Measurements from ENCODE around the gene MYRFL. TPM values are rescaled to one million over a fixed set of nuclear protein-coding genes. Genes with fewer than 3 reads are reported as not detected.
"Not testable (repeated sequence)": the region's sequence is repeated elsewhere in the genome, so short reads cannot be mapped to it uniquely, and the experiment has no call there.

Gene MYRFL
- total and polyA plus RNA-seq, 11 donors: 0.13 to 0.96 (median 0.44) TPM; not detected in 2

DNA sequence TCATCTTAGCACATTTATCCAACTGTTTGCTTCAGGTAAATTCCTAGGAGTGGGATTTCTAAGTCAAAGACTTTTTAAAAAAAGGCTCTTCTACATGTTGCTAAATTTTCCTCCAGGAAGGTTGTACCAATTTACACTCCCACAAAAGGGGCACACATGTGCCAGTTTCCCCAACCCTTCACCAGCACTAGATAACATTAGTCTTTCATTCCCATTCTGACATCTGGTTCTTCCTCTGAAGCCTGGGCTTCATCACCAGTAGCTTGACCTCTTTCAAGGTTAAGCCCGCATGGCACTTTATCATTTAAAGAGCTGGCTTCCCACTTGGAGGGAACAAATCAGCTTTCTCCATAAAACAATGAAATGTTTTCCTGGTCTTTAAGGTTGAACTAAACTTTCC, 168.4 kb downstream of the MYRFL start:
- no peak overlapping the region for H3K27ac ChIP-seq
- TF ChIP-seq POLR2A (IDR thresholded peaks at IDR 0.05): no peak
- TF ChIP-seq CTCF (IDR thresholded peaks at IDR 0.05): no peak
- intact Hi-C loops (cut with DNase I): loop anchor here in 1 of 10 donors (5.0 kb wide), 1 partner anchor 86 kb away; no protein-coding TSS in a partner anchor
- no peak overlapping the region for H3K4me3 ChIP-seq
- ATAC-seq: no peak
- DNase-seq: no peak
- H3K4me1 ChIP-seq: peaks cover 0 to 6% (median 1%) of the 10 kb centered on the region in 12 donors
- no peaks in the 10 kb centered on the region for H3K27me3 ChIP-seq
- H3K9me3 ChIP-seq: peaks cover 0 to 10% (median 0%) of the 10 kb centered on the region in 12 donors
- H3K36me3 ChIP-seq: no peaks in the 10 kb centered on the region
- WGBS, 4 donors: 72 to 88% (median 82%) methylated on average over 1 of the region's 1 CpG

GRCh38 chr12:69994086-69994485, 169.1 kb downstream of the MYRFL start:
- H3K4me3 ChIP-seq, H3K27ac ChIP-seq, H3K36me3 ChIP-seq, DNase-seq, ATAC-seq, H3K4me1 ChIP-seq, H3K27me3 ChIP-seq: not testable (repeated sequence)
- intact Hi-C loops (cut with DNase I): loop anchor here in 1 of 10 donors (5.0 kb wide), 1 partner anchor 87 kb away; no protein-coding TSS in a partner anchor
- peaks cover 0 to 10% (median 0%) of the 10 kb centered on the region in 12 donors for H3K9me3 ChIP-seq
- WGBS, 4 donors: 85 to 94% (median 92%) methylated on average over 7 of the region's 7 CpGs

DNA sequence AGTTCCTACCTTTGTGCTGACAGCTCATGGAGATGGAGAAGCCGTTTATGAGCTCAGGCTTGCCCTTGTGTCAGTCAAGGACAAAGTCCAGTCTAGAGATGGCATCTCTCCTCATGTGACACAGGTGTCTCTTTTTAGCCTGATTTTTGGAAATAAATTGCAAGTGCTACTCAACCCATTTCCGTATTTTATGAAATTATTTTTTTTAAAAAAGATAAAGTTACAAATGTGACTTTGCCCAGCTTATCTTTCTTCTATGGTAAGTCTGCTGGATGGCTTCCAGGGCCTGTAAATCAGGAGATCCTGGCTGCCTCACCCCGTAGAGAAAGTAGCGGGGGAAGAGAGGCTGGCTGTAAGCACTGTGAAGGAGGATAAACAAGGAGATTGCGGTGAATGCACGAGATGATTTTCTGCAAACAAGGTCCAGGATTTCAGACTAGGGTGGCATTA, 169.7 kb downstream of the MYRFL start:
- Histone ChIP-seq H3K27me3 (no peaks in the 10 kb centered on the region), H3K4me1 (no peaks in the 10 kb centered on the region), H3K4me3 (no peak overlapping the region), H3K9me3 (peaks cover 0 to 10% (median 0%) of the 10 kb centered on the region in 12 donors), H3K27ac (no peak overlapping the region), H3K36me3 (no peaks in the 10 kb centered on the region)
- intact Hi-C loops (cut with DNase I): loop anchor here in 1 of 10 donors (5.0 kb wide), 1 partner anchor 87 kb away; no protein-coding TSS in a partner anchor
- ATAC-seq: no peak
- no peak for DNase-seq
- TF ChIP-seq CTCF (IDR thresholded peaks at IDR 0.05) (no peak), POLR2A (IDR thresholded peaks at IDR 0.05) (no peak)
- 27 to 36% (median 29%) methylated on average over 6 of the region's 6 CpGs for WGBS, 4 donors

- H3K9me3 ChIP-seq: peaks cover 0 to 10% (median 0%) of the 10 kb centered on the region in 12 donors
- intact Hi-C loops (cut with DNase I): no loop called here
- 72 to 88% (median 81%) methylated on average over 2 of the region's 2 CpGs for whole genome bisulfite sequencing, 4 donors
- H3K4me1 ChIP-seq: no peaks in the 10 kb centered on the region
- no peak for ATAC-seq
- no peak overlapping the region for H3K4me3 ChIP-seq
- DNase-seq: no peak
- no peaks in the 10 kb centered on the region for H3K36me3 ChIP-seq
- H3K27ac ChIP-seq: no peak overlapping the region
- H3K27me3 ChIP-seq: no peaks in the 10 kb centered on the region
- TF ChIP-seq CTCF (IDR thresholded peaks at IDR 0.05): no peak
- TF ChIP-seq POLR2A (IDR thresholded peaks at IDR 0.05): no peak
Measured at GRCh38 chr12:69996241-69996640, 171.2 kb downstream of the MYRFL start.

GRCh38 chr12:69996722-69997121, 171.7 kb downstream of the MYRFL start:
- intact Hi-C loops (cut with DNase I): no loop called here
- no peak overlapping the region for H3K27ac ChIP-seq
- no peak overlapping the region for H3K4me3 ChIP-seq
- ATAC-seq (no peak), DNase-seq (no peak)
- no peak for TF ChIP-seq CTCF (IDR thresholded peaks at IDR 0.05)
- H3K36me3 ChIP-seq: no peaks in the 10 kb centered on the region
- H3K9me3 ChIP-seq: peaks cover 0 to 10% (median 0%) of the 10 kb centered on the region in 12 donors
- H3K27me3 ChIP-seq: no peaks in the 10 kb centered on the region
- peaks cover 0 to 2% (median 0%) of the 10 kb centered on the region in 12 donors for H3K4me1 ChIP-seq
- 79 to 94% (median 83%) methylated on average over 2 of the region's 2 CpGs for WGBS, 4 donors
